ENCODE data around the gene NDUFV3. TPM values are rescaled to one million over a fixed set of nuclear protein-coding genes. Genes with fewer than 3 reads are reported as not detected.
"Not testable (repeated sequence)": the region's sequence is repeated elsewhere in the genome, so short reads cannot be mapped to it uniquely, and the experiment has no call there.

The NDUFV3 gene
- total and polyA plus RNA-seq, 5 donors, result 45.4 to 52.2 (median 49.9) TPM

GRCh38 chr21:42903817-42904216, 10.7 kb downstream of the NDUFV3 start:
- no peak for ATAC-seq
- intact Hi-C loops (cut with DNase I), result no loop called here
- Histone ChIP-seq H3K9me3 (ENCODE audit: control insufficient read depth, low read length) (no peaks in the 10 kb centered on the region), H3K4me1 (ENCODE audit: control insufficient read depth, insufficient read depth, low read length) (peaks cover 2% of the 10 kb centered on the region), H3K4me3 (ENCODE audit: low read length) (no peak overlapping the region), H3K27me3 (ENCODE audit: control insufficient read depth, insufficient read depth) (no peaks in the 10 kb centered on the region), H3K27ac (ENCODE audit: low read length) (no peak overlapping the region)
- 94% methylated on average over 11 of the region's 11 CpGs for WGBS
- no peak for DNase-seq

DNA sequence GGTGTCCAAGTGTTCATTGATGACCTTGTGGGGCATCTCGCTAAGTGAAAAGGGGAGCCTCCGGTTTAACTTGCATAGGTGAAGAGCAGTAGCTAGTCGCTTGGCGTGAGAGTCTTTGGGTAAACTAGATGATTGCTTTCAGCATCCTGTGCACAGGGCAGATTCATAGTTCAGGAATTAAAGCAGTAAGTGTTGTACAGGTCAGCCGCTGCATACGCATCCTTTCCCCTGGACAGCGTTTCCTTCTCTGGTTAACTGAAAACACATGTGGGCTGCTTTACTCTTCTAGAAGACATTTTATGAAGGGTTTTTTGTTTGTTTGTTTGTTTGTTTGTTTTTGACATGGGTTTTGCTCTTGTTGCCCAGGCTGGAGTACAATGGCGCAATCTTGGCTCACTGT, 12.1 kb downstream of the NDUFV3 start:
- 94% methylated on average over 8 of the region's 8 CpGs for WGBS
- peaks cover 1% of the 10 kb centered on the region for H3K4me1 ChIP-seq (ENCODE audit: control insufficient read depth, insufficient read depth, low read length)
- intact Hi-C loops (cut with DNase I), result no loop called here
- no peaks in the 10 kb centered on the region for H3K9me3 ChIP-seq (ENCODE audit: control insufficient read depth, low read length)
- no peak overlapping the region for H3K27ac ChIP-seq (ENCODE audit: low read length)
- no peak overlapping the region for H3K4me3 ChIP-seq (ENCODE audit: low read length)
- DNase-seq (no peak), ATAC-seq (no peak)
- no peaks in the 10 kb centered on the region for H3K27me3 ChIP-seq (ENCODE audit: control insufficient read depth, insufficient read depth)

GRCh38 chr21:42906233-42906632, 13.1 kb downstream of the NDUFV3 start:
- Histone ChIP-seq H3K4me1 (ENCODE audit: control insufficient read depth, insufficient read depth, low read length) (no peaks in the 10 kb centered on the region), H3K27ac (ENCODE audit: low read length) (no peak overlapping the region), H3K27me3 (ENCODE audit: control insufficient read depth, insufficient read depth) (no peaks in the 10 kb centered on the region), H3K9me3 (ENCODE audit: control insufficient read depth, low read length) (no peaks in the 10 kb centered on the region), H3K4me3 (ENCODE audit: low read length) (no peak overlapping the region)
- 96% methylated on average over 16 of the region's 16 CpGs for WGBS
- ATAC-seq (no peak), DNase-seq (no peak)
- intact Hi-C loops (cut with DNase I), result no loop called here

GRCh38 chr21:42908484-42908883, 15.4 kb downstream of the NDUFV3 start:
- WGBS, result 91% methylated on average over 9 of the region's 9 CpGs
- intact Hi-C loops (cut with DNase I); DNase-seq; ATAC-seq; H3K9me3 ChIP-seq (ENCODE audit: control insufficient read depth, low read length); H3K27ac ChIP-seq (ENCODE audit: low read length); H3K4me1 ChIP-seq (ENCODE audit: control insufficient read depth, insufficient read depth, low read length); H3K4me3 ChIP-seq (ENCODE audit: low read length); H3K27me3 ChIP-seq (ENCODE audit: control insufficient read depth, insufficient read depth): not testable (repeated sequence)

DNA sequence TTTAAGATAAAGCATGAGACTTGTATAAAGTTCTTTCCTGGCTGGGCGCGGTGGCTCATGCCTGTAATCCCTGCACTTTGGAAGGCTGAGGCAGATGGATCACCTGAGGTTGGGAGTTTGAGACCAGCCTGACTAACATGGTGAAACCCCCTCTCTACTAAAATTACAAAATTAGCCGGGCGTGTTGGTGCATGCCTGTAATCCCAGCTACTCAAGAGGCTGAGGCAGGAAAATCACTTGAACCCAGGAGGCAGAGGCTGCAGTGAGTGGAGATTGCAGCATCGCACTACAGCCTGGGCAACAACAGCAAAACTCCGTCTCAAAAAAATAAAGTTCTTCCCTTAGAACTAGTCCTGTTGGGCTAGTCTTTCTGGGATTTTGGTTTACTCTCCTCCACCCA, 18.8 kb downstream of the NDUFV3 start:
- H3K4me1 ChIP-seq (ENCODE audit: control insufficient read depth, insufficient read depth, low read length); H3K9me3 ChIP-seq (ENCODE audit: control insufficient read depth, low read length); H3K4me3 ChIP-seq (ENCODE audit: low read length); DNase-seq; H3K27me3 ChIP-seq (ENCODE audit: control insufficient read depth, insufficient read depth); ATAC-seq; H3K27ac ChIP-seq (ENCODE audit: low read length): not testable (repeated sequence)
- intact Hi-C loops (cut with DNase I), result loop anchor here in 2 of 4 donors (10.0 kb wide), 2 partner anchors 53 to 63 kb away; partner anchors contain the start of gene PKNOX1 (in 1 of the 2)
- WGBS, result 94% methylated on average over 6 of the region's 6 CpGs

GRCh38 chr21:42913476-42913875, 20.4 kb downstream of the NDUFV3 start:
- Histone ChIP-seq H3K9me3 (ENCODE audit: control insufficient read depth, low read length) (no peaks in the 10 kb centered on the region), H3K4me1 (ENCODE audit: control insufficient read depth, insufficient read depth, low read length) (no peaks in the 10 kb centered on the region), H3K27me3 (ENCODE audit: control insufficient read depth, insufficient read depth) (no peaks in the 10 kb centered on the region), H3K27ac (ENCODE audit: low read length) (no peak overlapping the region), H3K4me3 (ENCODE audit: low read length) (no peak overlapping the region)
- intact Hi-C loops (cut with DNase I), result loop anchor here in 2 of 4 donors (10.0 kb wide), 2 partner anchors 51 to 61 kb away; partner anchors contain the start of gene PKNOX1 (in 1 of the 2)
- 89% methylated on average over 7 of the region's 7 CpGs for WGBS
- no peak for DNase-seq
- peak in 1 of 2 donors; percentile 27 for ATAC-seq

DNA sequence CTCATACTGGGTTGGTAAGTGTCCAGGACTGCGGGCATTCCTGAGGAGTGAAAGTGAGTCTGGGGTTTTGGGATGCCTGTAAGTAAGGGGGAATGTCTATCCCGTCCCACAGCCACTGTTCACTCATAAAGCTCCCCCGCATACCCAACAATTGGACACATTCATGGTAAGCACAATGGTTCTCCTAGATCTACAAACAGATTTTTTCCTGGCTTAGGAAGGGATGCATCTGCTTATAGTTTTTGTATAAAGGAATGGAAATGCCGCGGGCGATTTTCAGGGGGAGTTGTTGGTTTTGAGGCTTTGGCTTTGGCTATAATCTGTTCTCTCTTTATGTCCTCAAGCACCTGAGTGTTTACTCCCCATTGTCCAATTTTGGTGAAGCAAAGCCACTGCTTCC, 25.2 kb downstream of the NDUFV3 start:
- intact Hi-C loops (cut with DNase I), result loop anchor here in 2 of 4 donors (10.0 kb wide), 2 partner anchors 47 to 57 kb away; partner anchors contain the start of gene PKNOX1 (in 1 of the 2)
- no peaks in the 10 kb centered on the region for H3K9me3 ChIP-seq (ENCODE audit: control insufficient read depth, low read length)
- DNase-seq, result no peak
- H3K27me3 ChIP-seq (ENCODE audit: control insufficient read depth, insufficient read depth), result no peaks in the 10 kb centered on the region
- no peaks in the 10 kb centered on the region for H3K4me1 ChIP-seq (ENCODE audit: control insufficient read depth, insufficient read depth, low read length)
- ATAC-seq, result no peak
- H3K4me3 ChIP-seq (ENCODE audit: low read length), result no peak overlapping the region
- 95% methylated on average over 6 of the region's 6 CpGs for WGBS
- no peak overlapping the region for H3K27ac ChIP-seq (ENCODE audit: low read length)

DNA sequence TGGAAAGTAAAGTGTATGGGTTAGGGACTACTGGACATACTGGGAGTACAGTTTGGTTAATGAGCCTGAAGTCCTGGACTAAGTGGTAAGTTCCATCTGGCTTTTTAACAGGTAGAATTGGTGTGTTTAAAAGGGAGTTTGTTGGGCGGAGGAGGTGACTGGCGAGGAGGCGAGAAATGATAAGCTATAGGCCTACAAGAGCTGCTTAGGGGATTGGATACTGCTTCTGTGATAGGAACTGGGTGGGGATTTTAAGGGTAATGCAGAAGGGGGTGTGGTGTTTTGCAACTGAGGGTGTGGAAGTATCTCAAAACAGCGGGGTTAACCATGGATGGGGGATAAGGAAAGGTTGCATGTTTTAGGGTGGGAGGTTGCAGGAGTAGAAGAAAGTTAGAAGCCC, 28.8 kb downstream of the NDUFV3 start:
- 86% methylated on average over 4 of the region's 4 CpGs for WGBS
- intact Hi-C loops (cut with DNase I), result no loop called here
- DNase-seq, result no peak

DNA sequence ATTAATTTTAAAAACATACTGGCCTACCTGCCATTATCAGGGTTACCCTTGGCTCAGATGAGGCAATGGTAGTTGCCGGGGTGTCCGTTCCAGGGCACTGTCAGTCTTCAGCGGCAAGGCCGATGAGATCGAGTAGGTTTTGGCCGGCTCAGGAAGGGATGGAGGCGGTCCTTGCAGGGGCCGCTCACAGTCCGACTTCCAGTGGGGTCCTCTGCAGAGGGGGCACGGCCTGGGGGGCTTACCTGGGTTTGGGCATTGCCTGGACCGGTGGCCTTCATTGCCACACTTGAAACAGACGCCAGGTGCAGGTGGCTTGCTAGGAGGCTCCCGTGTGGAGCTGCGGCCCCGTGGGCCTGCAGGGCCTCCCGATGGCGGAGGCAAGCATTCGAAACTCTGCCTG, 29.8 kb downstream of the NDUFV3 start:
- no peaks in the 10 kb centered on the region for H3K4me1 ChIP-seq (ENCODE audit: control insufficient read depth, insufficient read depth, low read length)
- H3K27ac ChIP-seq (ENCODE audit: low read length), result no peak overlapping the region
- no peaks in the 10 kb centered on the region for H3K9me3 ChIP-seq (ENCODE audit: control insufficient read depth, low read length)
- H3K4me3 ChIP-seq (ENCODE audit: low read length), result no peak overlapping the region
- ATAC-seq (no peak), DNase-seq (no peak)
- intact Hi-C loops (cut with DNase I), result no loop called here
- WGBS, result 91% methylated on average over 18 of the region's 18 CpGs
- H3K27me3 ChIP-seq (ENCODE audit: control insufficient read depth, insufficient read depth), result no peaks in the 10 kb centered on the region

More for the DNA sequence above, 28.8 kb downstream of the NDUFV3 start:
- Histone ChIP-seq H3K9me3 (ENCODE audit: control insufficient read depth, low read length) (no peaks in the 10 kb centered on the region), H3K4me3 (ENCODE audit: low read length) (no peak overlapping the region), H3K27me3 (ENCODE audit: control insufficient read depth, insufficient read depth) (no peaks in the 10 kb centered on the region), H3K27ac (ENCODE audit: low read length) (no peak overlapping the region), H3K4me1 (ENCODE audit: control insufficient read depth, insufficient read depth, low read length) (no peaks in the 10 kb centered on the region)
- no peak for ATAC-seq

GRCh38 chr21:42923553-42924432, 30.7 kb downstream of the NDUFV3 start:
- WGBS, result 17% methylated on average over 18 of the region's 18 CpGs
- Histone ChIP-seq H3K27me3 (ENCODE audit: control insufficient read depth, insufficient read depth) (no peaks in the 10 kb centered on the region), H3K4me3 (ENCODE audit: low read length) (no peak overlapping the region), H3K9me3 (ENCODE audit: control insufficient read depth, low read length) (no peaks in the 10 kb centered on the region), H3K27ac (ENCODE audit: low read length) (no peak overlapping the region), H3K4me1 (ENCODE audit: control insufficient read depth, insufficient read depth, low read length) (no peaks in the 10 kb centered on the region)
- peak; percentile 89 to 93 for ATAC-seq
- intact Hi-C loops (cut with DNase I), result no loop called here
- DNase-seq, result peak; percentile 68 to 78 (median 73)

- no peak overlapping the region for H3K4me3 ChIP-seq (ENCODE audit: low read length)
- H3K9me3 ChIP-seq (ENCODE audit: control insufficient read depth, low read length), result no peaks in the 10 kb centered on the region
- intact Hi-C loops (cut with DNase I), result no loop called here
- no peaks in the 10 kb centered on the region for H3K4me1 ChIP-seq (ENCODE audit: control insufficient read depth, insufficient read depth, low read length)
- WGBS, result 86% methylated on average over 6 of the region's 6 CpGs
- H3K27me3 ChIP-seq (ENCODE audit: control insufficient read depth, insufficient read depth), result no peaks in the 10 kb centered on the region
- no peak overlapping the region for H3K27ac ChIP-seq (ENCODE audit: low read length)
- no peak for ATAC-seq
- DNase-seq, result no peak
Measured at GRCh38 chr21:42924433-42924751, 31.3 kb downstream of the NDUFV3 start.

Measured in right cardiac atrium (tissue), 5 donors.